GM19468 (cell line): ENCODE data around the gene ZNF354C.

Experiments used
- ATAC-seq: cut with Tn5 transposase; IDR thresholded peaks from one replicate; pipeline ENCODE4 v1.9.1; 2021; ENCODE audit warnings: mild to moderate bottlenecking, moderate library complexity, moderate number of reproducible peaks; ENCODE audit not compliant: unreplicated experiment; ENCODE audit errors: extremely low read depth

The ZNF354C gene

DNA sequence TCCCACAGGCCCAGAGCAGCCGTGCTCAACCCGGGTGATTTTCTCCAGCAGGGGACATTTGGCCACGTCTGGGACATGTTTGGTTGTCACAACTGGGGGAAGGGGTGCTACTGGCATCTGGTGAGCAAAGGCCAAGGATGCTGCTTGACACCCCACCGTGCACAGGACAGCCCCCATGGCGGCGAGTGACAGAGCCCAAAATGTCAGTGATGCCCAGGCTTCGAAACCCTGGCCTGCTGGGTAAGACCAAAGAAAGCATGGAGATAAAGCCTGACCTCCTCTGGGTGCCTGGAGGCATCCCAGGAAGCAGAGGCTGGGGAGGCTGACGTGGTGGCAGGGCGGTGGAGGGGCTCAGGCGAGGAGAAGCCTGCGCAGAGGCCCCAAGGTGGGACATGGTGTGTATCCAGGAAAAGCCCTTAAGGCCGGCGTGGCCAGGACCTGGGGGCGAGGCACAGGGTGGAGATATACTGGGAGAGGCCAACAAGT is 66.4 kb downstream of the ZNF354C start:
- ATAC-seq = no peak

DNA sequence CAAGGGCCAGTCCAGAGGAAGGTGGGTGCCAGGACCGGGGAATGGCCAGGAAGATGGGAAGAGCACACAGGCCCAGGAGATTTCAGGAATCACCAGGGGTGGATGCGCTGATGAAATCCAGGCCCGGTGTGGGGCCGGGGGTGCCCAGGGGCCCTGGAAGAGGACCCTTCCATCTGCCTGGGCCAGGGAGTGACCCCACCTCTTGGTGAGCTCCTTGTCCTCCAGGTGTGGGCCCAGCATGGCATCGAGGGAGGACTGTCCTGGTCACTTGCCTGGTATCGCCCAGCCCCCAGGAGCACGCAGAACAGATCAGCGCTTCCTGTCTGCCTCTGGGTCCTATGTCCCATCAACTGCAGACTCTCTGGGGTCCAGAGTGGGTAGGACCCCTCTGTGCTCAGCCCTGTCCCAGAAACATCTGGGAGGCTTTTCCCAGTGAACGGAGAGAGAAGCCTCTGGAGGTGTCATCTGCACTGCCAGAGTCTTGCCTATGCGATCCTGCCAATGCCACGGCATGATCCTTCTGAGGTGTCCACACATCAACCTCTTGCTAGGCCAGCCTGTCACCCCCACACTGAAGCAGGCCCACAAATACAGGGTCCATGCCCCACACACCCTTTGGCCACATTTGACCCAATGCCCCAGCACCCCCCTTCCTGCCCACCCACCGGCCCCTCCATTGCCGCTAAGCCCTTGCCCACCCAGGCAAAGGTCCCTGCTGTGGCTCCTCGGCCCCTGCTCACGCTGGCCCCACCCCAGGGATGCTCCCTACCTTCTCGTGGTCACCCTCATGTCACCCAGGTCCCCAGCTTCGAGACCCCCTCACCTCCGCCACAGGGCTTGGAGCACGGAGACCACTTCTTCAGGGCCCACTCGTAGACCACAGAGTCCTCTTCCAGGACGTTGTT is 67.2 kb downstream of the ZNF354C start:
- ATAC-seq = no peak

DNA sequence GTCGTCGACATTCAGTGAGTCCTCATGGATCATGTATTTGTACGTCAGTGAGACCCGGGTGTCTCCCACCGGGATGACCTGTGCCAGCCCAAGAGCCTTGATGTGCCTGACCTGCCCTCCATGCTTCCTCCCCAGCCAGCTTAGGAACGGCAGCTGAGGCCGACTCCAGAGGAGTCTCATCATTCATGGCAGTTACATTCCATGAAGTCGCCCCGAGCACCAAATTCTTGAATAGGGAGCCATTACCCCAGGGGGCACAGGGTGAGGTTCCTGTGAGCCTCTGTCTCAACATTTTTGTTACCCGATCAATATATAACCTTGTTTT is 67.8 kb downstream of the ZNF354C start:
- no peak for ATAC-seq

DNA sequence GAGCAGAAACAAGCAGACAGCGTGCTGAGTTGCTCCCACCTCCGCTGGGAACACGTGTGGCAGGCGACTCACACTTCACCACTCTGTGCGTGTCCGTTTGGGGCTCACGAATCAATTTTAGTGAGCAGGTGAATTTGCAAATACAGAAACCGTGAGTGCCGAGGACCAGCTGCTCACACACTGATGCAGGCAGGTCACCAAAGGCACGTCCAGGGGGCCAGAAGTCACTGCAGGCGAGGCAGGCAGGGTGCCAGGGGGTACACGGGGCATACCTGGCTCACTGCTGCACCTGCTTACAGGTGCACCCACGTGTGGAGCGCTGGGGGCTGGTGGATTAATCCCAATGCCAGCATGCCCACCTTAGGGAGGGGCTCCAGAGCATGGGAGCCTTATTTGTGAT is 68.8 kb downstream of the ZNF354C start:
- ATAC-seq = no peak

DNA sequence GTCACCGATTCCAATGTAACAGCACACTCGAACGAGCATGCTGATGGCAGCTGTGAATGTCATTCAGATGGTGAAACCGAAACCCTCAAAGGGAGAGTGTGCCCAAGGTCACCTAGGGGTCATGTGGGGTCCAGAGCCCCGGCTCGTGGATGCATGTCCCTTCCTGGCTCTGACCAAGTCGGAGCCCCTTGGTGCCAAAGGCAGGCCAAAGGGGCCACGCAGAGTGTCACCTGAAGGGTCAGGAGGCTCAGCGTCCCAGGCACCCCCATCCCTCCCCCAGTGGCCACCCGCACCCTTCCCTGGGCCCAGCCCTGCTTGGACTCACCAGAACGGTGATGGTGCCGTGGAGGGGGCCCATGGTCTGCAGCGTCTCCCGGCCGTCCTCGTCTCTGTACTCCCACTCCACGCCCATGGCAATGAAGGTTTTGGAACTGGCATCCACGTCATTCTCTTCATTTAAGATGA is 69.5 kb downstream of the ZNF354C start:
- no peak for ATAC-seq

DNA sequence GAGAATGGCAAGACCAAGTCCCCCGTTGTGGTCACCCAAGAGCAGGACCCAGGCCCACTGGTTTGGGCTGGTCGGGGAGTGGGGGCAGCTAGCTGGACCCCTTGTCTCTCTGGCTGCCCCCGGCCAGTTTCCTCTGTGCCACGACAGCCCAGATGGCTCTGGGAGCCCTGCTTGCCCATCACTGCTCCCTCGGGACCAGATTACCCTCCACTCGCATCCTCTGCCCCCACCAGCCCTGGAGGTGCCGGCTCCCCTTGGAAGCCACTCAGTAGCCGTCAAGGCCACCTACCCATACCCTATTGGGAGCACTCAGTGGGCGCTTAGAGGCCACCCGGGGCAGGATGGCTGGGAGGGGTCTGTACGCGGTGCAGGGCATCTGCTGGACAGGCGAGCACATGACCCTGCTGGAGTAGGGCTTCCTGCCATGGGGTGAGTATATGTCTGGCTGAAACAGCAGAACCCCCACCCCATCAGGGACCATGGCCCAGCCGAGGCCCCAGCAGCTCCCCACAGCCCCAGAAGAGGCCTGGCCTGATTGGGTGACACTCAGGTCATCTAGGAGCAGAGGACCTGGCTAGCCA is 70.0 kb downstream of the ZNF354C start:
- ATAC-seq = no peak

DNA sequence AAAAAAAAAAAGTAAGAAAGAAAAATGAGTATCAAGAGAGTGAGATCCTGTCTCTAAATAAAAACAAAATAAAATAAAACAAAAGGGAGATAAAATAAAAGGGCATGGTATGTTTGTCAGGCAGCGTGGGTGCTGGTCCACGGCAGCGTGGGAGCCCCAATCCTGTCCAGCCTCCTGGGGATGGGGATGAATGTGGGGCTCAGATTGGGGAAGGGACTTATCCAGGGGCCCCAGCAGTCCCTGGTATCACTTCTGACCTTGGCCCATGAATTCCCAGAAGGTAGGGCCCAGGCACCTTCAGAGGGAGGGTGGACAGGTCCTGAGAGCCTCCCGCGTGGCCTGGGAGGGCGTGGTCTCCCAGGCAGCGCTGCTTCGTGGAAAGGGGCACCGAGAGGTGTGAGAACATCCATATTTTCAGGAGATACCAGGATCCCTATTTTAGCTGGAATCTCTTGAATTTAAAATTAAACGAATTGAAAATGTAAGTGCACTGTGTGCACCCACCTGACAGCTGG is 71.2 kb downstream of the ZNF354C start:
- ATAC-seq = no peak

DNA sequence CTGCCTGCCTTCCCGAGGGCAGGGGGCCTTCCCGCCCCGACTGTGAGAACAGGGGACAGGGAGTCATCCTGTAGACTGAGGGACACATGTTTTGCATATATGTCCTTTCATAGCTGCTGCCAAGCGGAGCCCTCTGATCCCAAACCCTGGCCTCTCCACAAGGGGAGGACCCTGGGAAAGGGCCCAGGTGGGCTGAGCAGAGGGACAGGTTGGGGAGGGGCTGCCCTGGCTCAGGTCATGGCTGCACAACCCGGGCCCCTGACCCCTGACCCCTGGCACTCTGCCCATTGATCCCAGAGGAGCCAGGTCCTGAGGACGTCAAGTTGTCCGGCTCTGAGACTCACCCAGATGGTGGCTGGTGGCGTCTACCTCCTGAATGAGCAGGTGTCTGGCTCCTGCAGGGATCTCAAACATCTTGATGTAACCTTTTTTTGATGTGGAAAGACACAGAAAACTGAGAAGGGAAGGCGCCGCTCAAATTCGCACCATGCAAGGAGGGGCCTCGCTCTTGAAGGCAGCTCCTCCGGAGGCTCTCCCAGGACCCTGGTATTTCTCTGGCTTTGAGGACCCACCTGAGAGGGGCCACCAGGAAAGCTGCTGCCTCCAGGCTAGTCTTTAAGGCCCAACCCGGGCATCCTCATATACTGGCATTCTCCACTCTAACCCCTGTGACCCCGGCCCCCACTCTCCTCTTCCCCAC is 71.9 kb downstream of the ZNF354C start:
- no peak for ATAC-seq

DNA sequence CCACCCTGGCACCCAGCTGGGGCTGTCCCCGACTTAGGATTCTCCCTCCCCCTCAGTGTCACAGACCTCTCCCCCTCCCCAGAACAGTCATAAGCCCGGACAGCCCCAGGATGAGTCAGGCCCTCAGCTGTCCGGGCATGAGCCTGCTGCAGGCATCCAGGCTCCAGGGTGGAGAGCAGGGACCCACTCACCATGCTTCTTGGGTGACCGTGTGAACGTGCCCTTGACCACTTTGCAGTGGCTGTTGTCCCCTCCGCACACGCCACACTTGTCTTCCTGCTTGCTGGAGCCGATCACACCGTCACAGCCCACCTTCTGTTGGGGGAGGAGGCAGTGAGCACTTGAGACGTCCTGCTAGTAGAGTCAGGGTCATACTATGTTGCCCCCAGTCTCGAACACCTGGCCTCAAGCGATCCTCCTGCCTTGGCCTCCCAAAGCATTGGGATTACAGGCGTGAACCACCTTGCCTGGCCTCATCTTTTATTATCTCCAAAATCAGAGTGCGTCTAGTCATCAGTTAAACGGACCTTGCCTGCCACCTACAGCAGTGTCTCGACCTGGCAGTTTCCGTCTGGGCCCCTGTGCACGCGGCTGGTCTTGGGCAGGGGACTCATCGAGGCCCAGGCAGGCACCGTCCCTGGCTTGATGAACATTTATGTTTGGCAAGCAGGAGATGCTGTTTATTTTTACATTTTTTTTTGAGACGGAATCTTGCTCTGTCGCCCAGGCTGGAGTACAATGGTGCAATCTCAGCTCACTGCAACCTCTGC is 72.6 kb downstream of the ZNF354C start:
- no peak for ATAC-seq
